ENCODE measurements around the gene PAK4.
A peak's percentile ranks its signal among the peaks of the same experiment; 100 is the strongest.
"Not testable (repeated sequence)": the region's sequence is repeated elsewhere in the genome, so short reads cannot be mapped to it uniquely, and the experiment has no call there.

The PAK4 gene

DNA sequence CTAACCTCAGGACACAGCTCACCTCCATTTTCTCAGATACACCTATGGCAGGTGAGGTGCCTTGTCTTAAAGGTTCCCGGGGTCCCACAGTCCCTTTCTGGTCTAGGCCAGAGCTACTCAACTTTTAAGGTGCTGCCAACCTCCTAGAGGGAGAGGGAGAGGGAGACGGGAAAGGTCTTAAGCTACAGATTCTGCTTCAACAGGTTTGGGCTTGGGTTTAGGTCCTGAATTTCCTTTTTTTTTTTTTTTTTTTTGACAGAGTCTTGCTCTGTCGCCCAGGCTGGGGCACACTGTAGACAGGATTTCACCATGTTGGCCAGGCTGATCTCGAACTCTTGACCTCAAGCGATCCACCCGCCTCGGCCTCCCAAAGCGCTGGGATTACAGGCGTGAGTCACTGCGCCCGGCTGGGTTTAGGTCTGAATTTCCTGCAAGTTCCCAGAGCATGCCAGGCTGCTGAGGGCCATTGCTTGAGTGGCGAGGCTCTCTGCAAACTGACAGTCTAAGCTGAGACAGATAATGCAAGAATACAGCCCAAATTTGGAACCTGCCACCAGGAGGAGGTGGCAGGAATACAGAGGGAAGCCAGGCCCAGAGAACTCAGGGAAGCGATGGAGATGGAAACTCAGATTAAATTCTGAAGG lies 86.3 kb downstream of the PAK4 start:
- no peak for DNase-seq

DNA sequence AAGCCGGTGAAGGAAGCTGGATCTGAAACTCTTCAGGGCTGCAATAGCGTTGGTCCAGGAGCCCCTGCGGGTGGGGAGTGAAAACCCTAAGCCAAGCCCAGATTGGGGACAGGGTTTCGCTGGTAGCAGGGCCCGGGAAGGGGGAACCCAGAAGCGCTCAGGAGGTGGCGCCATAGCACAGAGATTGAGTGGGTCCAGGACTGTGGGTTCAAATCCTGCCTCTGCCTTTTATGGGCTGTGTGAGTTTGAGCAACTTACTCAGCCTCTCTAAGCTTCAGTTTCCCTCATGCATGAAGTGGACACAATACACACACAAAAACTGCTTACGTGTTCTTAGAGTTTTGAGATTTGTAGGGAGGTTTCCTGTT lies 86.8 kb downstream of the PAK4 start:
- DNase-seq: peak; percentile 39 to 55

DNA sequence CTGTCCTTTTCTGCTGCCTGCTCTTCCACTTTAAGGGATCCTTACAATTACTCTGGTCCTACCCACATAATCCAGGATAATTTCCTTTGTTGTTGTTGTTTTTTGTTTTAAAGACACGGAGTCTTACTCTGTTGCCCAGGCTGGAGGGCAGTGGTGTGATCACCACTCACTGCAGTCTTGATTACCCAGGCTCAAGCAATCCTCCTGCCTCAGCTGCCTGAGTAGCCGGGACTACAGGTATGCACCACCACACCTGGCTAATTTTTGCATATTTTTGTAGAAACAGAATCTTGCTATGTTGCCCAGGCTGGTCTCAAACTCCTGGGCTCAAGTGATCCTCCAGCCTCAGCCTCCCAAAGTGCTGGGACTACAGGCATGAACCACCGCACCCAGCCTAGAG lies 89.7 kb downstream of the PAK4 start:
- DNase-seq: not testable (repeated sequence)

DNA sequence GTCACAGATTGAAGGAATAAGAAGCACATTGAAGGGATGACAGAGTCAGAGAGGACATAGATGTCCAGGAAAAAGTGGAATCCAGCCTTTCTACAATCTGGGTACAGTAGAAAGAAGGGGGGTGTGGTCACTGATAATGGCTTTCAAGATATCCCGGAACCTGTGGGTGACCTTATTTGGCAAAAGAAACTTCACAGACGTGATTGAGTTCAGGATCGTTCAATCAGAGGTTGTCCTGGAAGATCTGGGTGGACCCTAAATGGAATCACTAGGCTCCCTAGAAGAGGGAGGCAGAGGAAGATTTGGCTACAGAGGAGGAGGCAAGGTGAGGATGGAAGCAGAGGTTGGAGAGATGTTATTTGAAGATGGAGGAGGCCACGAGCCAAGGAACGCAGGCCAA lies 91.5 kb downstream of the PAK4 start:
- no peak for DNase-seq

DNA sequence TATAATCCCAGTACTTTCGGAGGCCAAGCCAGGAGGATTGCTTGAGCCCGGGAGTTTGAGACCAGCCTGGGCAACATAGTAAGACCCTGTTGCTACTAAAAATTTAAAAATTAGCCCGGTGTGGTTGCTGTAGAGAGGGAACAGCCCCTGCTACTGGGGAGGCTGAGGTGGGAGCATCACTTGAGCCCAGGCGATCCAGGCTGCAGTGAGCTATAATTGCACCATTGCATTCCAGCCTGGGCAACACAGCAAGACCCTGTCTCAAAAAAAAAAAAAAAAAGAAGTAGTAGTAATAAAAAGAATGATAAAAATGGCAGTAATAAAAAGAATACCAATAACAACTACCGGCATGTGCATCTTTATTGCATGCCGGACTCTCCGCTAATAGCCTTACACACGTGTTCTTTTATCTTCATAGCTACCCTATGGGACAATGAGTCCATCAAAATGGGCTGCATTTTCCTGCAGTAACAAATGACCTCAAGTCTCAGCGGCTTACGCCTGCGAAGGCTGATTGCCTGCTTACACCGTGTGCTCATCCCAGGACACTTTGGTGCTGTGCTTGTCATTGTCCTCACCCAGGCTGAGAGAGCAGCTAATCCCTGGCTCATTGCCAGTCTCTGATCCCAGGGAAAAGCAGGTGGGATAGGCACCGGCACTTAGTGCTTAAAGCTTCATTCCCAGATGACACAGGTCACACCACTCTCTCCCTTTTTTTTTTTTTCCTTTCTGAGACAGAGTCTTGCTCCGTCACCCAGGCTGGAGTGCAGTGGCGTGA lies 92.8 kb downstream of the PAK4 start:
- DNase-seq: no peak

DNA sequence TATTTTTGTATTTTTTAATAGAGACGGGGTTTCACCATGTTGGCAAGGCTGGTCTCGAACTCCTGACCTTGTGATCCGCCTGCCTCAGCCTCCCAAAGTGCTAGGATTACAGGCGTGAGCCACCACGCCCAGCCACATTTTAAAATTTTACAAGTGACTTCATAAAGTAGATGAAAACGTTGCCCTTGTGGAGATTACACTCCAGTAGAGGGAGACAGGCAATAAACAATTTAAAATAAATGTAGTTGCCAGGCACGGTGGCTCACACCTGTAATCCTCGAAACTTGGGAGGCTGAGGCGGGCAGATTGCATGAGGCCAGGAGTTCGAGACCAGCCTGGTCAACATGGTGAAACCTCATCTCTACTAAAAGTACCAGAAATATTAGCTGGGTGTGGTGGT lies 93.5 kb downstream of the PAK4 start:
- DNase-seq: not testable (repeated sequence)

DNA sequence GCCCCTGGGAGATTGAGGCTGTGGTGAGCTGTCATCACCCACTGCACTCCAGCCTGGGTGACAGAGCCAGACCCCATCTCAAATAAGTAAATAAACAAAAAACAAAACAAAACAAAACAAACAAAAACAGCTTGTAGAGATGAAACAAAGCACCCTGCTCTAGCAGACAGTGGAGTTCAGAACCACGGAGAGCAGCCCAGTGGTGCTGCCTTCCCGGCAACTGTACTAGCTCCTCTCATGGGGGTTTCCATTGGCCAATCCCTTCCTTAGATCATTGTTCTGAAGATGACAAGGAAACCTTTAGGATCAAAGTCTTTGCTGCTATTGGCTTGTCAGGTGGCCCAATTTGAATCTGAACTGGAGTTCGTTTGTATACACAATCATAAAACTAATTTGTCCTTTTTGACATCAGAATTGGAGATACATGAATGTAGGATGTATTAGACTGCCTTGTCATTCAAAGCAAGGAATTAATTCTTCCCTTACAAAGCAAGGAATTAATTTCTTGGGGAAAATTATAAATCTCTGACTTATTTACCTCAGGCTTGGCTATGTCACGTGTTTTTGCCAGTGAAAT lies 98.2 kb downstream of the PAK4 start:
- DNase-seq: no peak

DNA sequence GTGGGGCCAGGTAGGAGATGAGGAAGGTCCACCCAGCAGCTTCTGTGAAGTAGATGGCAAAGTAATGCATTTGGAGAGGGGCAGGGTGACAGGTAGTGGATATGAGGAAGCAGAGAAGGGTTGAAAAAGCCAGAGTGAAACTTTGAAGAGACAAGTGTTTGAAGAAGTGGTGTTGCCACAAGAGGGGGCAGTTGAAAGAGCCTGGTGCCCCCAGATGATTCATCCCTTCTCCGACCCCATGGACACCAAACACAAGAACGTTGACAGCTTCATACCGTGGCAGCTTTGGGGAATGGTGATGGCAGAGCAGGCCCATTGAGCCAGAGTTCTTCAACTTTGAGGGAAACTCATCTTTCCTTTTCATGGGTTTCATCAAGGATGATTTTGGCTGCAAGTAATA lies 99.3 kb downstream of the PAK4 start:
- DNase-seq: no peak
